Pons (tissue), 1 donor: ENCODE results near the gene PTGDR.

Source experiments
- DNase-seq: peaks from one replicate; pipeline ENCODE4 v3.0.0-alpha.2; 2016; ENCODE audit warnings: low spot score

PTGDR gene

GRCh38 chr14:52265253-52265652 lies 2.2 kb upstream of the PTGDR start:
- no peak for DNase-seq

DNA sequence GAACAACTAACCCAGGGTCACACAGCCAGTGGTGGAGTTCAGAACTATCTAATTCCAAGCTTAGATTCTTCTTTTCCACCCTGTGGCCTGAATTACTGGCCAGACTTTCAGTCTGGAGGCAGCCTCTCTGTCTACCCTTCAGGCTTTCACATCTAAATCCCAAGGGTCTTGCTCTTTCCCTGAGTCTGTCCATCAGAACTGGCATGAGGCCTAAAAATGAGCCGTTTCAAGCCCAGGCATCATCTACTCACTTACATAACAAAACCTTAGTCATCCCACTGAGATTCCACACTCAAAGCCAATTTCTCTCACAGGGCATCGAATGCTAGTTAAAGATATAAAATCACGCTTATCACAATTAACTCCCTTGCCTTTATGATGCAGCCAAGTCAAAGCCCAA lies 1.3 kb upstream of the PTGDR start:
- DNase-seq: no peak

GRCh38 chr14:52266782-52267181 lies 716 bp upstream of the PTGDR start:
- DNase-seq: no peak

DNA sequence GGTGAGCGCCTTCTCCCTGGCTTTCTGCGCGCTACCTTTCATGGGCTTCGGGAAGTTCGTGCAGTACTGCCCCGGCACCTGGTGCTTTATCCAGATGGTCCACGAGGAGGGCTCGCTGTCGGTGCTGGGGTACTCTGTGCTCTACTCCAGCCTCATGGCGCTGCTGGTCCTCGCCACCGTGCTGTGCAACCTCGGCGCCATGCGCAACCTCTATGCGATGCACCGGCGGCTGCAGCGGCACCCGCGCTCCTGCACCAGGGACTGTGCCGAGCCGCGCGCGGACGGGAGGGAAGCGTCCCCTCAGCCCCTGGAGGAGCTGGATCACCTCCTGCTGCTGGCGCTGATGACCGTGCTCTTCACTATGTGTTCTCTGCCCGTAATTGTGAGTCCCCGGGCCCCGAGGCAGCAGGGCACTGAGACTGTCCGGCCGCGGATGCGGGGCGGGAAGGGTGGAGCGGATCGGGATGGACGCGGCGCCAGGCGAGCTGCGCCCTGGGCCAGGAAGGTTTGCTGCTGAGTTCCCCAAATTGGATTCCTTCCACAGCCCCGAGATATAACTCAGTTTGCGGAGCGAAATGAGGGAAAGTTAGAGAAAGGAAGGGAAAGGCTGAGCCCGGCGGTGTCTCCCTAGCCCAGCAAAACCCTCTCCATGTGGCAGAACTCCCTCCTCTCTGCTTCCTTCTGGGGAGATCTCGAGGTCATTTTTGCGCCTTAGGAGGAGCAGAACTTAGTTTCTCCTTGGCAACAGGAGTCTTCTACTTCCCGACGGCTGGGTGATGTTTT lies 972 bp downstream of the PTGDR start:
- no peak for DNase-seq

DNA sequence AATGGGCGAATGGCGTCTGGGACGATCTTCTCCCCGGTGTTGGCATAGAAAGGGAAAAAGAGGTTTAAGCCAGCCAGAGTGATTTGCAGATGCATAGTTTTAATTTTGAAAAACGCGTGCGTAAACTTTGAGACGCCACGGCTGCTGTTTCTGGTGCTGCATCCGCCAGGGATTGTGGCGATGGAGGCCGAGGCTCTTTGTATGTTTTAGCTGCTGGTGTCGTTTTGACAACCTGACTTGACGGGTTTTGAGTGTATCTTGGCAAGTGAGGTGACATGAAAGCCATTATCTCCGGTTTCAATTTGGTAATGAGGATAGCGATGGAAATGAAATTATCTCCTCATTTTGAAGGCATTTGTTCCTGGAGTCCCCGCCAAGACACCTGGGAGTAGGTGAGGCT lies 1.6 kb downstream of the PTGDR start:
- DNase-seq: no peak

DNA sequence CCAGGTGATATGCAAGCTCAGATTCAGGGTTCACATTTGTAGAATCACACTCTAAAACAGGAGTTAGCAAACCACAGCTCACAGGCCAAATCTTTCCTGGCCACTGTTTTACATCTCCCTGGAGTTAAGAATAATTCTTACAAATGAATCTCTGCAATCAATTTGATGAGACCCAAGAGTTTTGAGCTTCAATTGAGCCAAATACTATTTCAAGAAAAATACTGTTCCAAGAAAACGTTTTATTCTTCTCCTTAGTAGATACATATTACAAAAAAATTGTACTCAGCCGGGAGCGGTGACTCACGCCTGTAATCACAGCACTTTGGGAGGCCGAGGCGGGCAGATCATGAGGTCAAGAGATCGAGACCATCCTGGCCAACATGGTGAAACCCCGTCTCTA lies 2.5 kb downstream of the PTGDR start:
- no peak for DNase-seq

GRCh38 chr14:52271538-52271937 lies 4.0 kb downstream of the PTGDR start:
- no peak for DNase-seq

DNA sequence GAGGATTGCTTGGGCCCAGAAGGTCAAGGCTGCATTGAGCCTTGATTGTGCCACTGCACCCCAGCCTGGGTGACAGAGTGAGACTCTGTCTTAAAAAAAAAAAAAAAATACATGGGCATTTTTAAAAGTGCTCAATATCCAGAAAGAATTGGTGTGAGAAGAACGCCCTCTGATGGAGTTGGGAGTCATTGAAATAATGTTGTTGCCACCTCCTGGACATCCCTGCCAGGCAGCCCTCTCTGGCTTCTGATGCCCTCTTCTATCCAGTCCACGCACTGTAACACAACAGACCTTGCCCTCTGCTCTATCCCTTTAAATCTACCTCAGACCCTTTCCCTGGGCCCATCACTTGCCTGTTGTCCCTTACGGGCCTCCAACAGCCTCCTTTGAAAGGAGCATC lies 4.9 kb downstream of the PTGDR start:
- no peak for DNase-seq

- no peak for DNase-seq
Measured at GRCh38 chr14:52275372-52275771, 7.9 kb downstream of the PTGDR start.

- DNase-seq: no peak
Measured at GRCh38 chr14:52277552-52277951, 10.1 kb downstream of the PTGDR start.

DNA sequence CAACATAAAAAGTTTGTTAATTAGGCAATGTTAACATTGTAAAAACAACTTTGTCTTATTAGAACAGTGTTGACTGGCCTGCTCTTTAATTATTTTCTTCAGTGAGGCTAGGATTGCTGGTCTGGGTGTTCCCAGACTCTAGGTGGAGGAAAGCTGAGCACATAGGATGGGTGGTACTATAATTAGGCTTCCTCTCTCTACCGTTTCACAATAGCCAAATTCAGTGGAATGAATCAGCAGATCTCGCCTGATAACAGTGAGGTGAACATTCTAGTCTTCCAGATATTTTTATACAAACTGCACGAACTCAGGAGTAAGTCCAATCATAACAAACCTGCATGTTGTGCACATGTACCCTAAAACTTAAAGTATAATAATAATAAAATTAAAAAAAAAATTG lies 11.9 kb downstream of the PTGDR start:
- no peak for DNase-seq

DNA sequence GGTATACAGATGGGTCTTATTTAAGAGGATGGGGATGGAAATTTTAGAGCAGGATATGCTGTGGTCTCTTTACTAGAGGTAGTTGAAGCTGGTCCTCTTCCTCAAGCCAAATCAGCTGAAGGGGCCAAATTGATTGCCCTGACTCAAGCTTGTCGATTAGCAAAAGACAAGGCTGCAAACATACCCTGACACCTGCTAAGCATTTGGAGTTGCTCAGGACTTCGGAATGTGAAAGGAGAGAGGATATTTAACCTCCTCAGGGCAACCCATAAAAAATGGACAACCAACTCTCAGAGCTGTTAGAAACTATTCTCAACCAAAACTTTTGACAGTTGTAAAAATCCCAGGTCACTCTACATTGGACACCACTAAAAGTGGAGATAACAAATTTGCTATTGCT lies 15.6 kb downstream of the PTGDR start:
- DNase-seq: no peak

DNA sequence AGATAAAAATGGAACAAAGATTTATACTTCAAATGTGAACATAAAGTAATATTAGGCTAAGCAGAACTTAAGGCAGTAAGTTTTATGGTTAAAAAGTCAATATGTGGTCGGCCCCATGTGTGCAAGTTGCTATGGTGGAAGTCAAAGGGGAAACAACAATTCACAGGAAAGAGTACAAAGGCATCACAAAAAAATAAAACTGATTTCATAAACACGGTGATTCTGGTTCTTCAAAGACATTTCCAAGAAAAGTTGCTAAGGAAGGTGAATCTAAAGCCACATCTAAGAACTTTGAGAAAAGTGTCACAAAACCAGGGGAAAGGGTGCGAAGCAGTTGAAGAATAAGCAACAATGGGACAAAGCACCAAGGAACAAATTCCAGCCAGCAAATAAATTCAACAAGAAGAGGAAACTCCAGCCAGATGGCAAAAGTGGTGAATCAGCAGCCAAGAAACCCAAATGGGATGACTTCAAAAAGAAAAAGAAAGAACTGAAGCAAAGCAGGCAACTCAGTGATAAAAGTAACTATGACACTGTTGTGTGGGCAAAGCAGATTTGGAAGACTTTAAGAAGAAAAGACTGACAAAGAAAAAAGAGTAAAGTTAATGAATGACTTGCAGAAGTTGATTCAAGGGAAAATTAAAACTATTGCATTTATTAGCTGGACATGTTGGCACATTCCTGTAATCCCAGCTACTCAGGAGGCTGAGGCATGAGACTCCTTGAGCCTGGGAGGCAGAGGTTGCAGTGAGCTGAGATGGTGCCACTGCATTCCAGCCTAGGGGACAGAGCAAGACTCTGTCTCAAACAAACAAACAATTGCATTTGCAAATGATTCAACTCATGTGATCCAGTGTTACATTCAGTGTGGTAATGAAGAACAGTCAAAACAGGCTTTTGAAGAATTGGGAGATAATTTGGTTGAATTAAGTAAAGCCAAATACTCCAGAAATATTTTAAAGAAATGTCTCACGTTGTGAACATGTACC lies 19.5 kb downstream of the PTGDR start:
- DNase-seq: peak; percentile 36

DNA sequence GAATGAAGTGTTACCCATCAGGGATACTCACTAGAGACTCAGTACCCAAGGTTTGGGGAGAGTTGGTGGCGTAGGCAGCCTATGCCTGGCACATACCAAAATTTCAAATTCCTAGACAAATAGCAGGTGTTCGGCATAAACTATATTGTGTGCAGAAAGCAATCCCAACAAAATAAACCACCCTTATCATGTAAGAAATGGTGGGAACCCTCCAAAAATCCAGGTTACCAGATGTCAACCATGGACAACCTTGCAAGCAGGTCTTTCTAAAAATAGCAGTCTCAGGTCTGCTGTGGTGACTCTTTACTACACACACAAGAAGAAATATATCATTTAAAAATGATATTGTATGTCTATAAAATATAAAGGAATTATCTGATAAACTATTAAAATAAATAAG lies 28.9 kb downstream of the PTGDR start:
- no peak for DNase-seq

- DNase-seq: no peak
Measured at GRCh38 chr14:52298795-52299194, 31.3 kb downstream of the PTGDR start.

DNA sequence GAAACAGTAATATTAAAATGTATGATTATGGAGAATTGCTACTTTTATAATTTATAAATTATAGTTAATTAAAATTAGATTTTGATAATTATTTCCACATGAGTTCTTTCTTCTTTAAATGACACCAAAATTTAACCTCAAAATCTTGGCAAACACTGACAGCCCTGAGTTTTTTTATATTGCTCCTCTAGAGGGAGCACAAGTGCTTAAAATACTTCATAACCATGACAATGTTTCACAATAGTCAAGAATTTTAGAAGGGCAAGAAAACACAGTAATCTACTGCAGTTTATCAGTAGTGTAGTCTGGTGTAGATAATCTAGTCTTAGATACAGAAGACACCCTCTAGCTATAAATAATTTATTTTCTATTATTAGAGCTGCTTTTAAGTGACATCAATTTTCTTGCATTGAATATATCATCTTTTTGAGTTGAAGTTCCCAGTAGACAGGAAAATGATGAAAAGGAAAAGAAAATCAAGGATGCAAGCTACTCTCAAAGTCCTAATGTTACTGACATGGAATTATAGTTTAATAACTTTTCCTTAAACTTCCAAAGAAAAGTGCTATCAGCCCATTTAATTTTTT lies 32.3 kb downstream of the PTGDR start:
- DNase-seq: peak; percentile 72

DNA sequence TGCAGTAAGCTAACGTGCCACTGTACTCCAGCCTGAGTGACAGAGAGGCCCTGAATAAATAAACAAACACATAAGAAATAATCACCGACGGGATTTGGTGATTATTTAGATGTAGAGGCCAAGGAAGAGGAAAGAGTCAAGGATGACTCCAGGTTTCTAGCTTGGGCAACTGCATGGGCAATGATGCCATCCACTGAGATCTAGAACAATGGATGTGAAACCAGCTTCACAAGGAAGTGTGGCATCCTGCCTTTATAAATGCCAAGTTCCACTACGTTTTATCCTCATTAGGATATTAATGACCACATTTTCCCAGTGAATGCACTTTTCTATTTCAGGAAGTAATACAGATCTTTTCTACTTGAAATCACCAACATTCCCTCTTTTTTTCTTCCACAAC lies 35.7 kb downstream of the PTGDR start:
- DNase-seq: no peak

DNA sequence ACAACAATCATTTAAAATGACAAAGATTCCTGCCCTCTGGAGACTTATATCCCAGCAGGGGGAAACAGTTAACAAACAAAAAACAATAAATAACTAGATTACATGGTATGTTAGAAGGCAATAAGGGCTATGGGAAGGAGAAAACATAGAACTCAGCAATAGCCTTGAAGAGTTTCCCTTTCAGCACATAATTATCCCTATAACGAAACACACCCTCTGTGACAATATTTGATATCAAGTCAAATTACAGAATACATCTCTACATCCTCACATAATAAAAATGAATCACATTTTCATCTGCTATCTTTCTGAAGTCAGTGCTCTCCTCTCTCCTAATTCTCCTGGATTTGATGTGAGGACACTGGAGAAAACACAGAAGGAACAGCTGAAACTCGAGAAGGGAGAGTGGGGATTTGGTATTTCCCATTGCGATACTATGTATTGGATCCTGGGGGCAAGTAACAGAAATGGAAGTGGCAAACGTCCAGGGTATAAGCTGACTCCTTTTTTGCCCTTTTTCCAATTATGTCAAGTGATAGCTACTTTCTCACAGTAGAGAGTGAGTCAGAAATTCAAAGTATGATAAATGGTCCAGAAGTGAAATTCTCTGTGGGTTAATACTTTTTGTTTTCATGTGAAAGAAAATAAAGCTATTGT lies 36.9 kb downstream of the PTGDR start:
- DNase-seq: no peak

DNA sequence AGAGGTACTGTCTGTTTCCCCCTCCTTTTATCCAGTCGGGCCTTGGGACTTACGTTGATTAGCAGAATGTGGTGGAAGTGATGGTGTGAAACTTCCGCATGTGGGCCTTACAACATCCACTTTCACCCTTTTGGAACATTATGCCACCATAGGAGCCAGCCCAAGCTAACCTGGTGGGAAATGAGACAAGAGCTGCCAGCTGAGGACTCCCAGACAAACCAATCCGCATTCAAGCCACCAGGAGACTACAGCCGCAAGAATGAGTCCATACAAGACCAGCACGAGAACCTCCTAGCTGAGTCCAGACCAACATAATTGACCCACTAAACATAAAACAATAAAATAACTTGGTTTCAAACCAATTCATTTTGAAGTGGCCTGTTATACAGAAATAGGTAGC lies 37.5 kb downstream of the PTGDR start:
- DNase-seq: no peak

DNA sequence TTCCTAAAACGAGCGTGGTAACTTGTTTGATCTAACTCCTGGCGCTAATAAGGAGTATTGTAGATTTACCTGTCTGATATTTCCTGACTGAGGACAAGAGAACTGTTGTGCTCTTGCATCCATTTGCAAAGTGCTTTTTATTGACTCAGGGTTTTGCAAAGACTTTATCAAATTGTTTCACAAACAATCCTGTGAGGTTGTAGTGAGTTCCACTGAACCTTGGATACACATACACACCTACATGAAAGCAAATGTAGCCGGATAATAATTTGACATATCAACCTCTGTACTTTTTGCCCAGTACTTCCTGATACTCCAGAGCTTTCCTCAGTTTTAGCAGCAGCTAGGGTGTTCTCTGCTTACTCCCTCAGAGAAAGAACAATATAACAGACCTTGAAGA lies 39.9 kb downstream of the PTGDR start:
- no peak for DNase-seq

GRCh38 chr14:52307905-52308304 lies 40.4 kb downstream of the PTGDR start:
- no peak for DNase-seq

DNA sequence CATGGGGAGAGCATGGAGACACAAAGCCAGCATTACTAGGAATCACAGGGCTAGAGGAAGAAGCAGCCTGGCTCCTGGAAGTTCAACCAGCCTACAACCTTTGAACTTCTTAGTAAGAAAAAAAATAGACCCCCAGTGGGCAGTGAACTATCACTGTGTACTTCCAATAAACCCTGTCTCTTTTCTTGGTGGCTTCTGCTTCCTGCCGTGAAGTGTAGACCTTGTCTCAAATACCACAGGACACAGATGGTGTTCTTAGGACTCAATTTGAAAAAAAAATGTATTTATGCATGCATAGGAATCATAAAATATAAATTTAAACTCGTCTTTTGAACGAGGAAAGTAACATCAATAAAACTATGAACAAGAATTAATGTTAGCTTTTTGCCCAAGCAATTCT lies 43.0 kb downstream of the PTGDR start:
- DNase-seq: no peak
